ENCODE measurements around the gene AKAP10. TPM values are rescaled to one million over a fixed set of nuclear protein-coding genes. Genes with fewer than 3 reads are reported as not detected.

The AKAP10 gene
- total and polyA plus RNA-seq, 2 donors (not counting 3 experiments of a cell fraction or from before 2014, with no cell fraction given): 10.0 to 27.1 TPM

GRCh38 chr17:19986941-19987861 lies 9.6 kb upstream of the AKAP10 start:
- TF ChIP-seq EZH2 (IDR thresholded peaks at IDR 0.05; ENCODE audit: borderline replicate concordance, low read depth, low read length, severe bottlenecking) (no peak), POLR2AphosphoS5 (IDR thresholded peaks at IDR 0.05; ENCODE audit: insufficient read depth, low read depth, low read length) (no peak), CTCF (IDR thresholded peaks at IDR 0.05; ENCODE audit: extremely low read depth in 1 of 2, insufficient read depth in 1 of 2, low read depth in 1 of 2, low read length in 2 of 2) (no peak), MAX (IDR thresholded peaks at IDR 0.05; ENCODE audit: insufficient read depth, insufficient read length) (no peak), FOS (IDR thresholded peaks at IDR 0.05; ENCODE audit: borderline replicate concordance, insufficient read depth, low read length) (no peak), MYC (IDR thresholded peaks at IDR 0.05; ENCODE audit: low read depth, low read length) (no peak), POLR2A (IDR thresholded peaks at IDR 0.05; ENCODE audit: low read depth, low read length) (no peak), GATA2 (IDR thresholded peaks at IDR 0.05; ENCODE audit: insufficient read depth, insufficient read length, low read depth, low read length) (no peak), JUN (IDR thresholded peaks at IDR 0.05; ENCODE audit: borderline replicate concordance, insufficient read depth, insufficient read length, low read depth) (no peak)
- no peaks in the 10 kb centered on the region for H3K9me1 ChIP-seq (replicated peaks; ENCODE audit: control insufficient read depth, extremely low read depth, insufficient read depth, low read length)
- H2AFZ ChIP-seq (ENCODE audit: low read depth, low read length): no peak overlapping the region
- H3K27ac ChIP-seq (ENCODE audit: insufficient read depth, low read depth, low read length): no peak overlapping the region
- H4K20me1 ChIP-seq (replicated peaks; ENCODE audit: control insufficient read depth, extremely low read depth, insufficient read depth, low read length): no peaks in the 10 kb centered on the region
- DNase-seq (ENCODE audit: low read depth, low spot score): no peak
- CTCF ChIA-PET: interaction anchor here (1.2 kb wide), 1 partner anchor 130 kb away, joined by 3 read pairs; no protein-coding TSS in a partner anchor
- no peak overlapping the region for H3K9ac ChIP-seq (replicated peaks; ENCODE audit: extremely low read depth, insufficient read depth, low read length)
- no peaks in the 10 kb centered on the region for H3K9me3 ChIP-seq (replicated peaks; ENCODE audit: control insufficient read depth, insufficient read depth, low read length)
- H3K4me3 ChIP-seq (replicated peaks in 1 of 3; ENCODE audit: insufficient read depth in 1 of 3, low read depth in 1 of 3, low read length in 3 of 3): no peak overlapping the region
- no peak overlapping the region for H3K4me2 ChIP-seq (ENCODE audit: insufficient read depth, low read length)
- H3K36me3 ChIP-seq (ENCODE audit: control insufficient read depth in 2 of 2, extremely low read depth in 1 of 2, insufficient read depth in 2 of 2, low read length in 2 of 2): no peaks in the 10 kb centered on the region
- no peak for FAIRE-seq
- peaks cover 4 to 5% of the 10 kb centered on the region in 2 experiments for H3K27me3 ChIP-seq (ENCODE audit: control insufficient read depth in 2 of 2, insufficient read depth in 2 of 2, low read length in 2 of 2)
- no peaks in the 10 kb centered on the region for H3K79me2 ChIP-seq (ENCODE audit: control insufficient read depth, insufficient read depth, low read length)
- no peaks in the 10 kb centered on the region for H3K4me1 ChIP-seq (ENCODE audit: control insufficient read depth, extremely low read depth, insufficient read depth, low read length)
- intact Hi-C loops (cut with micrococcal nuclease): no loop called here
- dilution Hi-C loops (cut with MboI; ENCODE audit: extremely low pct_ligation_motif_present, low sequenced_read_pairs): no loop called here
- POLR2A ChIA-PET: no interaction called here
- no TSS peak for BruUV-seq (replicated peaks)
